HepG2 (cell line): Measurements from ENCODE around the gene TMEM250. TPM values are rescaled to one million over a fixed set of nuclear protein-coding genes. Genes with fewer than 3 reads are reported as not detected.

Experiments
- ARHGAP35 ChIP-seq: sonication (generic); formaldehyde crosslinking; IDR thresholded peaks from 2 replicates; pipeline ENCODE4 v1.9.0; 2022; ENCODE audit warnings: mild to moderate bottlenecking, inconsistent platforms, moderate library complexity, missing genetic modification reagents, borderline replicate concordance
- ARNT2 ChIP-seq: sonication (generic); formaldehyde crosslinking; IDR thresholded peaks from 2 replicates; pipeline ENCODE4 v1.8.0; 2022; ENCODE audit warnings: mild to moderate bottlenecking, low read depth, missing genetic modification reagents, moderate library complexity
- EEA1 ChIP-seq: sonication (generic); formaldehyde crosslinking; IDR thresholded peaks from 2 replicates; pipeline ENCODE4 v1.5.1; 2020; ENCODE audit warnings: mild to moderate bottlenecking, missing genetic modification reagents, borderline replicate concordance
- GZF1 ChIP-seq: sonication (generic); formaldehyde crosslinking; IDR thresholded peaks from 2 replicates; pipeline ENCODE4 v1.5.1; 2020; ENCODE audit warnings: mild to moderate bottlenecking, missing genetic modification reagents
- HNRNPL ChIP-seq: fragments of 200-400 bp; formaldehyde crosslinking; IDR thresholded peaks from 2 replicates; pipeline ENCODE4 v1.6.1; 2017; ENCODE audit warnings: mild to moderate bottlenecking, low read depth, low read length
- HNRNPLL ChIP-seq: fragments of 200-400 bp; formaldehyde crosslinking; IDR thresholded peaks from 2 replicates; pipeline ENCODE4 v1.6.1; 2017; ENCODE audit warnings: mild to moderate bottlenecking, low read depth, low read length; ENCODE audit not compliant: poor library complexity, severe bottlenecking
- JUN ChIP-seq: sonication (generic); formaldehyde crosslinking; IDR thresholded peaks from 2 replicates; pipeline ENCODE4 v1.4.0; 2020; ENCODE audit warnings: mild to moderate bottlenecking, missing genetic modification reagents
- KDM2A ChIP-seq: sonication (generic); formaldehyde crosslinking; IDR thresholded peaks from 2 replicates; pipeline ENCODE4 v1.4.0; 2020; ENCODE audit warnings: low read depth, missing genetic modification reagents, borderline replicate concordance
- KDM5B ChIP-seq: sonication (generic); formaldehyde crosslinking; IDR thresholded peaks from 2 replicates; pipeline ENCODE4 v1.4.0; 2020; ENCODE audit warnings: missing genetic modification reagents, mild to moderate bottlenecking, borderline replicate concordance
- PAF1 ChIP-seq: IDR thresholded peaks from 2 replicates; pipeline ENCODE4 v1.6.1; 2016; ENCODE audit warnings: missing genetic modification reagents, missing compliant biosample characterization
- RELA ChIP-seq: sonication (generic); formaldehyde crosslinking; IDR thresholded peaks from 2 replicates; pipeline ENCODE4 v1.4.0; 2020; ENCODE audit warnings: missing genetic modification reagents
- SALL1 ChIP-seq: sonication (generic); formaldehyde crosslinking; IDR thresholded peaks from 2 replicates; pipeline ENCODE4 v1.8.0; 2022; ENCODE audit warnings: mild to moderate bottlenecking, missing genetic modification reagents
- SP1 ChIP-seq, 2 experiments: fragments of 450-650 bp in 1 of 2; sonication (generic) in 1 of 2; formaldehyde crosslinking in 1 of 2; IDR thresholded peaks; 2 replicates each; pipeline versions ENCODE4 v1.4.0 to v1.6.1; 2016 to 2020; ENCODE audit warnings: missing genetic modification reagents in 1 of 2
- ZFY ChIP-seq: sonication (generic); formaldehyde crosslinking; IDR thresholded peaks from 2 replicates; pipeline ENCODE4 v1.4.0; 2020; ENCODE audit warnings: missing genetic modification reagents
- ZNF546 ChIP-seq: sonication (generic); formaldehyde crosslinking; conservative IDR thresholded peaks from 2 replicates; pipeline ENCODE4 v1.8.1; 2023; ENCODE audit warnings: mild to moderate bottlenecking, missing genetic modification reagents
- ZNF563 ChIP-seq: sonication (generic); formaldehyde crosslinking; IDR thresholded peaks from 2 replicates; pipeline ENCODE4 v1.8.0; 2022; ENCODE audit warnings: mild to moderate bottlenecking, moderate library complexity, missing genetic modification reagents
- ZNF572 ChIP-seq: sonication (generic); formaldehyde crosslinking; IDR thresholded peaks from 2 replicates; pipeline ENCODE4 v1.5.1; 2020; ENCODE audit warnings: mild to moderate bottlenecking, missing genetic modification reagents
- ZNF691 ChIP-seq: sonication (generic); formaldehyde crosslinking; IDR thresholded peaks from 2 replicates; pipeline ENCODE4 v1.4.0; 2020; ENCODE audit warnings: missing genetic modification reagents, low read depth, mild to moderate bottlenecking, borderline replicate concordance
- ZNF780A ChIP-seq: sonication (generic); formaldehyde crosslinking; IDR thresholded peaks from 2 replicates; pipeline ENCODE4 v1.8.0; 2022; ENCODE audit warnings: mild to moderate bottlenecking, missing genetic modification reagents, moderate library complexity
- ZNF850 ChIP-seq: sonication (generic); formaldehyde crosslinking; conservative IDR thresholded peaks from 2 replicates; pipeline ENCODE4 v1.9.0; 2021; ENCODE audit warnings: mild to moderate bottlenecking, missing genetic modification reagents
- polyA plus RNA-seq, 8 experiments: library from polyadenylated mRNA; depleted of rRNA in 3 of 8; stranded (reverse) in 7 of 8; unstranded in 1 of 8; fragments of >200 nt; fragmentation: Illumina TruSeq in 4 of 8; extraction: Trizol in 4 of 8; gene quantifications; 2 replicates each; pipeline versions ENCODE4 v1.2.1 to v1.2.3, GENCODE V29; 2011 to 2016; ENCODE audit warnings: low read depth in 4 of 8, missing spikeins in 1 of 8, mixed read lengths in 1 of 8; ENCODE audit not compliant: insufficient read depth in 1 of 8
- total RNA-seq, 5 experiments: library from RNA; depleted of rRNA; stranded (reverse); fragments of >200 nt; fragmentation: Illumina TruSeq; extraction: Trizol; gene quantifications; 2 replicates each; pipeline ENCODE4 v1.2.3, GENCODE V29; 2016; ENCODE audit warnings: low read depth in 1 of 5
- TF ChIP-seq, protein P1 (sequence below): sonication (generic); formaldehyde crosslinking; IDR thresholded peaks from 2 replicates; pipeline ENCODE4 v1.4.0; 2020; ENCODE audit warnings: missing genetic modification reagents
- TF ChIP-seq, protein P2 (sequence below): sonication (generic); formaldehyde crosslinking; IDR thresholded peaks from 2 replicates; pipeline ENCODE4 v1.8.1; 2023; ENCODE audit warnings: missing genetic modification reagents, mild to moderate bottlenecking, borderline replicate concordance
- TF ChIP-seq, protein P3 (sequence below): IDR thresholded peaks from 2 replicates; pipeline ENCODE4 v1.6.1; 2016; ENCODE audit warnings: missing compliant biosample characterization, missing genetic modification reagents, borderline replicate concordance
- TF ChIP-seq, protein P4 (sequence below): sonication (generic); formaldehyde crosslinking; IDR thresholded peaks from 2 replicates; pipeline ENCODE4 v1.8.1; 2023; ENCODE audit warnings: mild to moderate bottlenecking, inconsistent platforms, moderate library complexity, missing genetic modification reagents, borderline replicate concordance
- TF ChIP-seq, protein P5 (sequence below): sonication (generic); formaldehyde crosslinking; IDR thresholded peaks from 2 replicates; pipeline ENCODE4 v1.4.0; 2020; ENCODE audit warnings: low read depth, mild to moderate bottlenecking, missing genetic modification reagents

Gene TMEM250
- total and polyA plus RNA-seq, 2 of the 13 experiments (the other 11 are each of a cell fraction or from before 2014, with no cell fraction given) = 5.5 to 13.9 TPM

DNA sequence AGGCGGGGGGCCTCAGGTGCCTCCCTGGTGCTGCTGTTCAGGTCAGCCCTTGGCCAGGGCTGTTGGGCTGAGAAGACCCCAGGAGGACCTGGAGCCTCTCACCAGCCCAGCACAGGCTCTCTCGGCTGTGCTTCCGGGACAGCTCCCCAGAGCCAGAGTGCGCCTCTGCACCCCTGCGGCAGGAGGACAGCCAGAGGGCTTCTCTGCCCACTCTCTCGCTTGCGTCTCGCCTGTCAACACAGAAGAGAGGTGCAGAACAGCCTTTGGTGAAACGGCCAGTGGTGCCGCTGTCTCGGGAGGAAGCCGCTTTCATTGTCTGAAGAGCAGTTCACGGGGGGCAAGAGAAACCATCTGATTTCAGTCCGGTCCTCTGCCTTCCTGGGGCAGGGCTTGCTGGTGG, 19.8 kb downstream of the TMEM250 start (continued):
- TF ChIP-seq, protein P1, sequence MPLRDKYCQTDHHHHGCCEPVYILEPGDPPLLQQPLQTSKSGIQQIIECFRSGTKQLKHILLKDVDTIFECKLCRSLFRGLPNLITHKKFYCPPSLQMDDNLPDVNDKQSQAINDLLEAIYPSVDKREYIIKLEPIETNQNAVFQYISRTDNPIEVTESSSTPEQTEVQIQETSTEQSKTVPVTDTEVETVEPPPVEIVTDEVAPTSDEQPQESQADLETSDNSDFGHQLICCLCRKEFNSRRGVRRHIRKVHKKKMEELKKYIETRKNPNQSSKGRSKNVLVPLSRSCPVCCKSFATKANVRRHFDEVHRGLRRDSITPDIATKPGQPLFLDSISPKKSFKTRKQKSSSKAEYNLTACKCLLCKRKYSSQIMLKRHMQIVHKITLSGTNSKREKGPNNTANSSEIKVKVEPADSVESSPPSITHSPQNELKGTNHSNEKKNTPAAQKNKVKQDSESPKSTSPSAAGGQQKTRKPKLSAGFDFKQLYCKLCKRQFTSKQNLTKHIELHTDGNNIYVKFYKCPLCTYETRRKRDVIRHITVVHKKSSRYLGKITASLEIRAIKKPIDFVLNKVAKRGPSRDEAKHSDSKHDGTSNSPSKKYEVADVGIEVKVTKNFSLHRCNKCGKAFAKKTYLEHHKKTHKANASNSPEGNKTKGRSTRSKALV (CRISPR knock-in tag) = no peak
- TF ChIP-seq ZNF546 (CRISPR knock-in tag) = no peak
- TF ChIP-seq, protein P2, sequence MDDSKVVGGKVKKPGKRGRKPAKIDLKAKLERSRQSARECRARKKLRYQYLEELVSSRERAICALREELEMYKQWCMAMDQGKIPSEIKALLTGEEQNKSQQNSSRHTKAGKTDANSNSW (CRISPR knock-in tag) = no peak
- no peak for TF ChIP-seq GZF1
- TF ChIP-seq, protein P3, sequence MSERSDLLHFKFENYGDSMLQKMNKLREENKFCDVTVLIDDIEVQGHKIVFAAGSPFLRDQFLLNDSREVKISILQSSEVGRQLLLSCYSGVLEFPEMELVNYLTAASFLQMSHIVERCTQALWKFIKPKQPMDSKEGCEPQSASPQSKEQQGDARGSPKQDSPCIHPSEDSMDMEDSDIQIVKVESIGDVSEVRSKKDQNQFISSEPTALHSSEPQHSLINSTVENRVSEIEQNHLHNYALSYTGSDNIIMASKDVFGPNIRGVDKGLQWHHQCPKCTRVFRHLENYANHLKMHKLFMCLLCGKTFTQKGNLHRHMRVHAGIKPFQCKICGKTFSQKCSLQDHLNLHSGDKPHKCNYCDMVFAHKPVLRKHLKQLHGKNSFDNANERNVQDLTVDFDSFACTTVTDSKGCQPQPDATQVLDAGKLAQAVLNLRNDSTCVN = no peak
- 0 out of 2 replicates have a peak, but pooled peaks have one; percentile 36 for TF ChIP-seq HNRNPL
- TF ChIP-seq RELA (CRISPR knock-in tag) = no peak
- no peak for TF ChIP-seq ZNF572
- TF ChIP-seq SALL1 (CRISPR knock-in tag) = peak; percentile 8; the same call in 1 of the 2 replicates
- no peak for TF ChIP-seq PAF1 (CRISPR knock-in tag)
- TF ChIP-seq ARNT2 = no peak
- TF ChIP-seq ZNF563 (CRISPR knock-in tag) = peak; percentile 31; the same call in 1 of the 2 replicates
- no peak for TF ChIP-seq ZNF691
- peak; percentile 31 for TF ChIP-seq HNRNPLL
- TF ChIP-seq ZNF850 = no peak
- no peak for TF ChIP-seq JUN
- TF ChIP-seq KDM2A = peak; percentile 57; the same call in 1 of the 2 replicates
- TF ChIP-seq, protein P4, sequence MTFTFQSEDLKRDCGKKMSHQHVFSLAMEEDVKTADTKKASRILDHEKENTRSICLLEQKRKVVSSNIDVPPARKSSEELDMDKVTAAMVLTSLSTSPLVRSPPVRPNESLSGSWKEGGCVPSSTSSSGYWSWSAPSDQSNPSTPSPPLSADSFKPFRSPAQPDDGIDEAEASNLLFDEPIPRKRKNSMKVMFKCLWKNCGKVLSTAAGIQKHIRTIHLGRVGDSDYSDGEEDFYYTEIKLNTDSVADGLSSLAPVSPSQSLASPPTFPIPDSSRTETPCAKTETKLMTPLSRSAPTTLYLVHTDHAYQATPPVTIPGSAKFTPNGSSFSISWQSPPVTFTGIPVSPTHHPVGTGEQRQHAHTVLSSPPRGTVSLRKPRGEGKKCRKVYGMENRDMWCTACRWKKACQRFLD (CRISPR knock-in tag) = no peak
- TF ChIP-seq EEA1 (CRISPR knock-in tag) = no peak
- TF ChIP-seq, protein P5, sequence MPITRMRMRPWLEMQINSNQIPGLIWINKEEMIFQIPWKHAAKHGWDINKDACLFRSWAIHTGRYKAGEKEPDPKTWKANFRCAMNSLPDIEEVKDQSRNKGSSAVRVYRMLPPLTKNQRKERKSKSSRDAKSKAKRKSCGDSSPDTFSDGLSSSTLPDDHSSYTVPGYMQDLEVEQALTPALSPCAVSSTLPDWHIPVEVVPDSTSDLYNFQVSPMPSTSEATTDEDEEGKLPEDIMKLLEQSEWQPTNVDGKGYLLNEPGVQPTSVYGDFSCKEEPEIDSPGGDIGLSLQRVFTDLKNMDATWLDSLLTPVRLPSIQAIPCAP (CRISPR knock-in tag) = no peak
- TF ChIP-seq ZFY (CRISPR knock-in tag) = no peak
- TF ChIP-seq ZNF780A (CRISPR knock-in tag) = no peak
- TF ChIP-seq KDM5B (CRISPR knock-in tag) = no peak
- no peak for TF ChIP-seq ARHGAP35 (CRISPR knock-in tag)
- no peak for TF ChIP-seq SP1 (IDR thresholded peaks at IDR 0.05)
- no peak for TF ChIP-seq SP1 (CRISPR knock-in tag; IDR thresholded peaks at IDR 0.05)
